HG03039 (cell line): Measurements from ENCODE around the gene ADAMTS2.
"Not testable (repeated sequence)": the region's sequence is repeated elsewhere in the genome, so short reads cannot be mapped to it uniquely, and the experiment has no call there.

Experiments
- ATAC-seq: cut with Tn5 transposase; IDR thresholded peaks from one replicate; pipeline ENCODE4 v1.9.1; 2021; ENCODE audit warnings: mild to moderate bottlenecking, moderate library complexity; ENCODE audit not compliant: unreplicated experiment

ADAMTS2 gene

DNA sequence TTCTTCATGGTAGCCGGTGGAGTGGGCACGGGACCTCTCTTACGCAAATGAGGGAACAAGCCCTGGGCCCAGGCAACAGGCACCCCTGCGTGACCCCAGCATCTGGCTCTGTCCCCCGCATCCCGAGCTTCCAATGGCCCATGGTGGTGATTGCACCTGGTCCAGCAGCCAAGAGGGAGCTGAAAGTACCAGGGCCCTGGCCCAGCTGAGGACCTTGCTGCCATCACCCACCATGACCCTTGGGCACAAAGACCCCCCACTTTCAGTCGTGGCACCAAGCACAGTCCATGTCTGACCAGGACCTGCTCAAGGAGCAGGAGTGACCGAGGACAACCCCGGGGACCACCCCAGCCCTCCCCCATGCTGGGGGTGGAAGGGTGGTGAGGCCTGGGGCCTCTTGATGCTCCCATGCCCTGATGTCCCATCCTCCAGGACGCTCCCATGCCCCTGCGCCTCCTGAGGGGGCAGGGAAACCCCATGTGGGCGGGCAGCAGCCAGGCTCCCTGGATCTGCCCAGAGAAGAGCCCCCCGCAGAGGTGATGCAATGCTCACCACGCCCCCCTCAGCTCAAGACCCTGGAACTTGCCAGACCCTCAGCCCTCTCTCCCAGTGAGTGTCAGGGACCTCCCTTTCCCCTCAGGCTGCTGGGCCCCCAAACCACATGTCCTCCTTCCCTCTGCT lies 123.9 kb downstream of the ADAMTS2 start:
- no peak for ATAC-seq

DNA sequence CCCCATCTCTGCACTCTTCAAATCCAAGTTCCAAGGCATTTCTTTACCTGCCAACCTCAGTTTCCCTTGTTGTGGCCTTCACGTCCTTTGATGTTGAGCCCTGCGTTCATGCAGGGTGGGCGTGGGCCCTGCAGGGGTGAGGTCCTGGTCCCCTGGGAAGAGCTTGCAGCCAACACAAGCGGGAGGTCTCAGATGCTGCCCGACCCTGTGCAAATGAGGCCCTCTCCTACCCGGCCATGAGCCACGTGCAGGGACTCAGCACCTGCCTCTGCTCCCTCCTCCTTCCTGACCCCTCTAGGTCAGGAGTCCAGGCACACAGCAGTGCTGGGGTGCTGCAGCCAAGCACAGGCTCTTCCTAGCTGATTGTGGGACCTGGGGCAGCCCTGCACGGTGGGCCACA lies 124.5 kb downstream of the ADAMTS2 start:
- ATAC-seq = no peak

DNA sequence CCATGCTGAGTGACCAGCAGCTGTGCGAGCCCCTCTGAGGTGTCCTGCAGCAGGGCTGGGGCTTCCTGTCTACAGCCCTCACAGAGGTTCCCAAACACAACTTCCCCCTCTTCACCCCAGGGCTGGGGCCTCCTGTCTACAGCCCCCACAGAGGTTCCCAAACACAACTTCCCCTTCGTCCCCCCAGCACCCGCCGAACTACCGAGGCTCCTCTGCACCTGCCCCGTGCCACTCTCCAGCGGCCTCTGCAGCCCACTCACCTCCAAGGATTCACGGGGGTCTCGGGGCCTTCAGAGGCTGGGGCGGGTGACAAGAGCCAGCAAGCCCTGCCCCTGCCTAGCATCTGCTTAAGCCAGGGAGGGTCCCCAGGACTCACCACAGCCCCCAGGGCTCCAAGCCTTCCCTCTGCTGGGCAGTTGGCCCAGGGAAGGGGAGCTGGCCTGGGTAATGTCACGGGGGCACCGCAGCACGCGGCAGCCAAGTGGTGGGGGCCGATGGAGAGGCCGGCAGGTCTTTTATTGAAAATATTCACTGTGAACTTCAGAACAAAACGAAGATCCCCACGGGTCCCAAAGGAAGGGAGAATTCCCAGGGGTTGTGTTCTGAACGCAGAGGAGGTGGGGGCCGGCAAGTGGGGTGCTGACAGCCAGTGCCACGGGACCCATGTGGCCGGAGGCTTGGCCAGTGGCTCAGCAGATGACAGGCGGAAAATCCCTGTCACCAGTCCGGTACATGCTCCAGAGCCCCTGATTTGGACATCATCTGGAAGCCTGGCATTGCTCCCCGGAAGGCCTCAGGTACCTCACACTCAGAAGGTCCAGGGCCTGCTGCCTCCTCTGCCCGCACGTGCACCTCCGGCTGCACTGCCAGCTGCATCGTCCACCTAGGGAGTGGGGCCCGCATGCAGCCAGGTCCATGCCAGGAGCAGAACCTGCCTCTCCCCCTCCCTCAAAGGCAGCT lies 125.3 kb downstream of the ADAMTS2 start:
- ATAC-seq = no peak

DNA sequence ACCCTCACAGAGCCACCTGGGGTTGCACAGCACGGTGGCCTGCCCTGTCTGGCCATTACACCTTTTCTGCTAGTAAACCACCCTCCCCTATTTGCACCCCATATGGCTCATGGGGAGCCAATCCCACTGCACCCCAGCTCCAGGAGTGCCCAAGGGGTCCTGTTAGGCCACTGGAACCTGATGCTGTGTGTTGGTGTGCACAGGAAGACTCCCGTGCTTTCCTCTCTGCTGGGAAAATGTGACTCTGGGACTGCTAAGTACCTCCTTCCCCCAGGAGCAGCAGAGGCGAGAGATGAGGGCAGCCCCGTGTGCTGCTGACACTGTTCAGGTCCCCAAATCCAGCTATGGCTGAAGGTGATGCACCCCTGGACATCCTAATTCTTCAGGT lies 126.3 kb downstream of the ADAMTS2 start:
- no peak for ATAC-seq

DNA sequence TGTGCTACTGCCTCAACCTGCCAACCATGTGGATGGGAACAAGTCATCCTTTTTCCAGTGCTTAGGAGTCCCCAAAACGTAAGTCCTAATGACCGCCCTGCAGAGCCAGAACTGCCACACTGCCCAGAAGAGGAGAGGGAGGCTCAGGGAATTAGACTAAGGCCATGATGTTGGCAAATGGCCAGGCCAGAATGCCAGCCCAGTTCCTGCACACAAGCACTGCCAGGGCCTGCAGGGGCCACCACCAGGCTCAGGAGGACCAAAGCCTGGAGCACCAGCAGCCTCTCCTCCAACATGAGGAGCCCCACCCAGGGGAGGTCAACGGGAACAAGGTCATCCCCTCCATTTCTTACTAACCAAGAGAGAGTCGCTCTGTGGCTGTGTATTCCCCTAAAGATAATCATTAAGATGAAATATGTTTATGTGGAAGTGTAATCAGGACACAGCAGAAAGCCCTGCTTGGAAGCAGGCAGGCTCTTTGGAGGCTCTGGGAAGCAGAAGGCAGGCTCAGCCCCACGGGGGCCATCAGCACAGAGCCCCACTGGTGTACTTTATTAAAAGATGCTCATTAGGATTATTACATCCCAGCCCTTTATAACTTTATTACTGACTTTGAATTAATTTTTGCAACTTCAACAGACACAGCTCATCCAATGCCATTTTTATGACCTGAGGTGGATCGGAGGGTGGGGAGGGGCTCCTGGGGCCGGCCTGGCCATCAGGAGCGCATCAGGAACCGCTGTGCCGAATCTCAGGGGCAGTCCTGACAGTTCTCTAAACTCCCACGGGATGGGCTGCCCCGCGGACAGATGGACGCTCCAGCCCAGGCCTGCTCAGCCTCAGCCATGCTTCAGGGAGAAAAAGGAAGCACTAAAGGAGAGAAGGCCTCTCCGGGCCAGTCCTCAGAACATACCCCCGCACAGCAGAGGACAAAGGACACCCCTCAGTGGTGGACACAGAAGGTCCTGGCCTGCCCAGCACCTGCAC lies 127.0 kb downstream of the ADAMTS2 start:
- ATAC-seq = no peak

DNA sequence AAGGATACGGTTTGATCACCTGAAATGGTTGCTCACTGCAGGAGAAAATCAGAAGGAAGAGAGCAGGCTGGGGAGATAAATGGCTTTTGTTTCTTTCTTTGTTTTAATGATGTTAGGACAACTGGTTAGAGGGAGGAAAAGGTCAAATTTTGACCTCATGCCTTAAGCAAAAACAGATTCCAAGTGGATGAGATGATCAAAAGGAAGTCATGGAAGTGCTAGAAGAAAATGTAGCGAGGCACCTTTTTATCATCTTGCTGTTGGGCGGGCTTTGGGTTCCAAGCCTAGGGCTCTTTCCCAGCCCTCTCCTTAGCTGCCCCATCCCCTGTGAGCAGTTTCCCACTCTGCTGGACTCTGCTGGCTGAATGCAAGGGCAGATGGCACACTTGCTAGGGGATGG lies 127.9 kb downstream of the ADAMTS2 start:
- ATAC-seq = no peak

DNA sequence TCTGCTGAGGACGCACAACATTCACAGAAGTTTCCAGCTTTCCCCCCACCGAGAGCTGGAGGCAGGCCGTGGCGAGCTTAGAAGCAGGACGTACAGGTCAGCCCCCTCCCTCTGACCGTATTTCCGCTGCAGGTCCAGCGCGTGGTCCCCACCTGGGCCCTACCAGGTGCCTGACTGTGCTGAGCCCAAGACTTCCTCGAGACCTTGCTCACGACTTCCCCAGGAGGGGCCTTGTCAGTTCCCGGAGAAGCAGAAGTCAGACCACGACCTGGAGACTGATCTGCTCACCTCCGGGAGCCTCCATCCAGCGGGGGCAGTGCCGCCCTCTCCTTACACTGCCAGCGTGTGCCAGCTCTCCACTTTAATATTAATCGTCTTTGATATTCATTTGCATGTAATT lies 128.9 kb downstream of the ADAMTS2 start:
- ATAC-seq = not testable (repeated sequence)

DNA sequence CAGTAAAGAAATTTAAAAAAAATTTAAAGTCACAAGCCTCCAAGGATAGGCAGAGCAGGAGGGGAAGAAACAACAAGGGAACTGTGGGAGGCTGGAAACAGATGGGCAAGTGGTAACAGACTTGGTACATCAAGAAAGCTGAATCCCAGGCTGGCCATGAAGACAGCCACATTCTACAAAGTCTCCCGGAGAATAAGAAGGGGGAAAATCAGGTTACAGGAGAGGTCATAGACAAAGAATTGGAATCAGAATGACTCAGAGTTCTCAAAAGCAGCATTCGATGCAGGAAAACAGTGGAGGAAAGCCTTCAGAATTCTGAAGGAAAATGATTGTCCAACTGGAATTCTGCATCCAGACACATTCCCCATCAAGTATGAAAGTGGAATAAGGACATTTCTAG lies 129.7 kb downstream of the ADAMTS2 start:
- no peak for ATAC-seq

DNA sequence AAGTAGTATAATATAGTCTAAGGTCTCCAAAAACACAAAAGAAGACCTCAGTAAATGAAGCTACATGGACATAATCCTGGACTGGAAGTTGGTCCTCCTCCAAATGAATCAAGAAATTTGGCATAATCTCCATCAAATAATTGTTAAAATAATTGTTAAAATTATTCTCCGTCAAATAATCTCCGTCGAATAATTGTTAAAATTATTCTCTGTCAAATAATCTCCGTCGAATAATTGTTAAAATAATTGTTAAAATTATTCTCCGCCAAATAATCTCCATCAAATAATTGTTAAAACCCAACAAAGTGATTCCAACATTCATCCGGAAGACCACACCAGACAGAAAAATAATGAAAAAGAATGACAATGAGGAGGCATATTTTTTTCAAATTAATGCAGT lies 130.6 kb downstream of the ADAMTS2 start:
- ATAC-seq = no peak

DNA sequence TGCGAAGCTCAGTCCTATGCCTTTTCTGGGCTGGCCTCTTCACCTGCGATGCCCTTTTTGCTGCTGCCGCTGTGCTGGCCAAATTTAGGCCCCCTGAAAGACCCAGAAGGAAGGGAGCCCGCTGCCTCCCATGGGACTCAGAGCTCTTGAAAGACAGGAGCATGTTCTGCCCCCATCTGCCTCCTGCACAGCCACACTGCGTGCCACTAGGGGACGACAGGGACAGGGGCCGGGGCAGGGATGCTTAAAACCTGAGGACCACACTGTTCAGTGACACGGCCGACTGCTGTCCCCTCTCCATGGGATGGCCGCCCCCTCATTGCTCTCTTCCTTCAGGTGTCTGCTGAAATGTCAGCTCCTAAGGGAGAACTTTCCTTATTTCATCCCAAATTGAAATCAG lies 132.4 kb downstream of the ADAMTS2 start:
- no peak for ATAC-seq

DNA sequence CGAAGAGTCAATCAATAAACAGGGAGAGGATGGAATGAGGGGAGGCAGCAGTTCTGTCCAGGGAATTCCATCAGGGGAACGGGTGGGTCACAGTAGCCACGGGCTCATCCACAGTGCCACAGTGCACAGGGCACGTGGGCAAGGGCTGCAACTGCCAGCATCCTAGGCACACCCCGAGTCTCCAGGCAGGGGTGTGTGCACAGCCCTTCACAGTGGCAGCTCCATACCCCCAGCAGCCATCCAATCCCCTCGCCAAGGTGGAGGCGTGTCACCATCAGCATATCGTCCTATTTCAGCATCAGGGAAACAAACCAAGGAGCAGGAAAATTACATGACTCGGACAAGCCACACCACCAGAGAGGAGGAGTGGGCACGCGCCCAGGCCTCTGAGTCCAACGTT lies 133.6 kb downstream of the ADAMTS2 start:
- no peak for ATAC-seq

DNA sequence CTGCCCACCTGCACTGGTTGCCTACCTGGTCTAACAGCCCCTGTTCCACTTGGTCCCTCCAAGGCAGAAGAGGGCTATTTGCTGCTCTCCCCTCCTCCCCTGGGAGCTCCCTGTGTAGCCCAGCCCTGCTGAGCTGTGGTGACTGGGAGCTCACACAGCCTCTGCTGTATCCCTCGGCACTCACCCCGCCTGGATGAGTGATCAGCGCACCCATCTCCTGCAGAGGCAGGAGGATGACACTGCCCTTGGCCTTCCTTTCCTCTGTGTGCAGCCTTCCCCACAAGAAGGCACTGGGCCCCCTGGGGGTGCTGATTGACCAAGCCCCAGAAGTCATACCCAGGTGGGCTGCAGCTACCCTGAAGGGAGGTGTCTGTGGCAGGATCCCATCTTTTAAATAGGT lies 134.2 kb downstream of the ADAMTS2 start:
- no peak for ATAC-seq

DNA sequence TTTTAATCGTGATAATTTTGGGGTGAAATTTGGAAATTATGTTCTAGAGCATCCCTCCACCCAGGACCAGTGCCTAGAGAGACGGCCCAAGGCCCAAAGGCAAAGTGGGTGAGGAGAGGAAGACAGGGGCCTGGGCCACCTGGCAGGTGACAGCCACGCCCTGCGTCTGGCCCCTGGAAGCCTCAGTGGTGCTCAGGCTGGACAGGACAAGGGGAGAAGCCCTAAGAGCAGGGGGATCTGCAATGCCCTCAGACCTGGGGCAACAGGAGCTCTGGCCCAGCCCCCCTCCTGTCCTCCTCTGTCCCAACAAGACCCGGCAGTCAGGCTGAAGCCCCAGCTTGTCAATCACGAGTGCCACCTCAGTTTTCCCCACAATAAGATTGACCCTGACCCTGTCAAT lies 134.8 kb downstream of the ADAMTS2 start:
- ATAC-seq = no peak

DNA sequence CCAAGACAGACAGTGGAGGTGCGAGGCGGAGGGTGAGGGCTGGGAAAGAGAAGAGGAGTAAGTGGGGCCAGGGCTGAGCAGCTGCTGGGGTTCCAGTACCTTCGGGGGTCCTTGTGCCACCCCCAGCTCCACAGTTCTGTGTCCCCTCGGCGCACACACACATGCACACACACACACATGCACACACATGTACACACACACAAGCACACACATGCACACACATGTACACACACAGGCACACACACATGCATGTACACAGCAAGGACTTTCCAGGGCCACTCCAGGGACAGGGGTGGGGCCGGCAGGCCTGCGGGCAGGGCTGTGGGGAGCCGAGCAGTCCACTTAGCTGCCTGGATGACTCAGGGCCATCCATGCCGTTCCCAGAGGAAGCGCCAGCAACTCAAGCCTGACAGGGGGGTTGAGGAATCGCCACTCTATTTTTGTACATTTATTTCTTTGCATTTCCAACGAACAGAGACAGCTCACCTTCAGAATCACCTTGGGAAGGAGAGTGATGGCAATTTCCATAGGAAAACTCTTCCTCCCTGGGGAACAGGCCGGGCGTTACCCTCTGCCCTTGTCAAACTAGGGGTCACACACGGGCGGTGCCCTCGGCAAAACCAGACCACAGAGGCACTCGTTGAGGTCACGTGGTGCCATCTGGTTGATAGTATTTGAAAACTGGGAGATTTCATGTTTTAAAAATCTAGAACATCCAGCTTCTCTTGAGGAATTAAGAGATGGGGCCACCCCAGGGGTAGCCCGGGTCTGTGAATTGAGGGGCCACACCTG lies 135.7 kb downstream of the ADAMTS2 start:
- no peak for ATAC-seq

DNA sequence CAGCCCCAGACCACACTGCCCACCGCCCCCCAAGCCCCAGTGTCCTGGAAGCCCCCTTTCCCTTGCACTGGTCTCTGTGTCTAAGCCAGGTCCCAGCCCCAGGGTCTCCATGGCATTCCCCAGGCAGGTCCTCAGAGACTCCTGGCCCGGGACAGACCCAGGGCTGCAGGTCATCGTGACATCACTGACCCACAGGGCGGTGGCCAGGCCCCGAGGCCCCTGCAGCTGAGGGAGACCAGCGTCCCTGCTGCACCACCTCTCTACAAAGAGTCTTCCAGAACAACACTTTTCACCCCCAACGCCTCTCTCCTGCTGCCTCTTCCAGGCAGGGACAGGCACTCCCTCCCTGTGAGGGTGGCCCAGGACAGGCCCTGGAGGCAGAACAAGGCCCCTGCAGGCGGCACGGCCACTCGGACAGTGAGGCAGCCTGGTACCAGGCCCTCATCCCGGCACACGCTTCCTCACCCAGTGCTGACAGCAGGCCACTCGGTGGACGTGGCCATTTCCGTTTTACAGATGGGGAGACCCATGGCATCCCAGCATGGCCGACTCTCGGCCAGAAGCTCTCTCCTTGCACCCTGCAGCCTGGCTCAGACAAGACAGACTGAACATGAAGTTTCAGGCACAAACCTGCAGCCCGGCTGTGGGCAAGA lies 136.4 kb downstream of the ADAMTS2 start:
- no peak for ATAC-seq

DNA sequence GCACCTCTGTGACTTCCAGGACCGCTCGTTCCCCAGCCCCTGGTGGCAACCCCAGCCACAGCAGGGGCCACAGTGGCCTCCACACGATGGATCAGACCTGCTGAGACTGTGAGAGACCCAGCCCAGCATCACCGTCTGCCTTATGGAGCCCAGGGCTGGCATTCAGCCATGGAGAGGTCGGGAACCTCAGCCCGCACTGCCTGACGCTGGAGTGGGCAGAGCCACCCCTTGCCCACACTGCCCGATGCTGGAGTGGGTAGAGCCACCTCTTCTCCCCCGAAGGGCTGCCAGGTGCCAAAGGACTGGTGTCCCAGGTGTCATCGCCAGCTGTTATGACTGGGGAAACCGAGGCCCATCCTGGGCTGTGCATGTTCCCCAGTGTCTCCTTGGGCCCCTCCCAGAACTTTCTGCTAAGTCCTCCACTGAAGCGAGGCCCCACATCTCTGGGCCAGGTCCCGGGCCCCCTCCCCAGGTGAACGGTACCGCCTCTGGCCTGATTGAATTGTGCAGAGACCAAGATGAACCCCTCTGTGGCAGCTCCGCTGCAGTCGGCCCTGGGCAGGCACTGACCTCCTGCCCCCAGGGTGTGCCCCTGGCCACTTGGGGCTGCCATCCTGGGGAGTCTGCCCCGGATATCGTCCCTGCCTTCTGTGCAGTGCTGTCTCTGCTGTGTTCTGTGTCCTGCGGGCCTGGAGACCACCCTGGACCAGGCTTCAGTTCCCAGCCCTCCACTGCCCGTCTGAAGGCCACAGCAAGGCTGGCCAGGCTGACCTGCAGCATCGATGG lies 137.1 kb downstream of the ADAMTS2 start:
- no peak for ATAC-seq

DNA sequence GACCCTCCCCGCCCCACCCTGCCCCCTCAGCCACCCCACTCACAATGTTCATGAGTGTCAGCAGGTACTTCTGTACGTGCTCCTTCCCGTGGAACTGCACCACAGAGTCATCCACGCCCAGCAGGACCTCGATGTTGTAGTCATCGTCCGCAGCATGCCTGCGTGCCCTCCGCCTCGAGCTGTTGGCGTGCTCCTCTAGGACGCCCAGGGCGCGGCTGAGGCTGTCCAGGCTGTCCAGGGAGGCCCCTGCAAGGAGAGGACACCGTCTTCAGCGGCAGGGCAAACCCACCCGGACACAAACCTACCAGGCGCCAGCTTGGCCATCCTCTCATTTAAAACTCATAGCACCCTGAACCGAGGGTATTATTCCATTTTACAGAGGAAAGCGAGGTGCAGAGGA lies 137.8 kb downstream of the ADAMTS2 start:
- no peak for ATAC-seq

DNA sequence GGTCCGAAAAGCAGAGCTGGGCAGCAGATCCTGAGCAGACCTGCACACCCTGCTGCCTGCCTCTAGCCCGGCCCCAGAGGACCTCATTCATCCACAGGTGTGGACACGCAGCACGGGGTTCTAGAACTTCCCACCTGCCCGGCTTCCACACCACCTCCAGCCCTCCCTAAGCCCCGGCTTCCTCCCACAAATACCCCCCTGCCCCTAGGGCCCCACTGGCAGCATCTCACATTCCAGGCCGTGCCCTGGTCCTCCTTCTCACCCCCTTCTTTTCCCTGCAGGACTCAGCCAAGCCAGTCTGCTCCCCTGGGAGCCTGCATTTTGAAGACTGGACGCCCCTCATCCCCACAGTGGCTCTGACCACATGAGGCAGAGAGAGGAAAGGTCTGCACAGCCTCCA lies 138.9 kb downstream of the ADAMTS2 start:
- ATAC-seq = no peak

DNA sequence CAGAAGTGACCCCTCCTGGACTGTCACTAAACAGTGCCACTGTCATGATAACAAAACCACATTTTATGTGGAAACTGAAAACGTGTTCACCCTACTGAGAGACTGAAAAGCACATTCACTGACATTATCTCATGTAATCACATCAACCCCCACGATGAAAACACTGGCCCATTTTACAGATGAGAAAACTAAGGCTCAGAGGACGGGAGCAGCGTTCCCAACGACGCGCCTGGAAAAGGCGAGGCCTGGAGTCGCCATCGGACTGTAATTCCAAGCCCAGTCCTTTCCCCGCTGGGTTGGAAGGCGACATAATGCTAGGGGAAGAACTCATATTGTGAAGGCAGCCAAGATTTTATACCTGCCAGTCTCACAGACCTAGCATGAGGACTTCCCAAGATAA lies 140.0 kb downstream of the ADAMTS2 start:
- ATAC-seq = no peak
